Measurements from ENCODE around the gene TRHDE.

TRHDE gene

GRCh38 chr12:72323881-72324280, 51.7 kb downstream of the TRHDE start:
- no peak for DNase-seq

DNA sequence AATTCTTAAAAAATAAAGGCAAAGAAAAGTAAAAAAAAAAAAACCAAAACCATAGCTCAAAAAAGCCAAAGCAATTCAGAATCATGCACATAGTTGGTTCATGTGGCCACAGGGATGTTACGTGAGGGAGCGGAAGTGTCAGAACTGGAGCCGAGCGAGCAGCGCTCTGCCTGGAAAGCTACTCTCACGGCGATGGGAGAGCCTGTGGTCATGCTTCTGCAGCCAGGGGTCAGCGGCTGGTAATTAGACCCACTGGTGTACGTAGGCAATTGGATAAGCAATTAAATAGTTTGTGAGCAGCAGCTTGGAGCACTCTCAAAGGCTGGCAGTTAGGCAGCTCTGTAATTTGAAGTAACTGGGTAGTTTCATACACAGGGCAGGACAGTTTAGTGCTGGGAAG, 58.1 kb downstream of the TRHDE start:
- DNase-seq, result no peak

DNA sequence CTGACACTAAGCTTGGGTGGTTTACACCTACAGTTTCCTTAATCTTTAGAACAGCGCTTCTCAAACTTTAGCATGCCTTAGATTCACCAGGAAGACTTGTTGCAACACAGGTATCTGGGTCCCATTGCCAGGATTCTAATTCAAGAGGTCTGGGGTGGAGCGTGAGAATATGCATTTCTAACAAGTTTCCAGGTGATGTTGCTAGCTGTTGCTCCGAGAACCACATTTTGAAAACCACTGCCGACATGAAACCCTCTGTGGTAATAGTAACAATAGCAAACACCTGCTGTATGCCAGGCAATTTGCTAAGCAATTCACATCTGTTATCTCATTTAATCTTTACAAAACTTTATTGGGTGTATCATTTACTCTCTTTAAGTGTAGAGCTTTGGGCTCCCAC, 58.6 kb downstream of the TRHDE start:
- DNase-seq, result no peak

DNA sequence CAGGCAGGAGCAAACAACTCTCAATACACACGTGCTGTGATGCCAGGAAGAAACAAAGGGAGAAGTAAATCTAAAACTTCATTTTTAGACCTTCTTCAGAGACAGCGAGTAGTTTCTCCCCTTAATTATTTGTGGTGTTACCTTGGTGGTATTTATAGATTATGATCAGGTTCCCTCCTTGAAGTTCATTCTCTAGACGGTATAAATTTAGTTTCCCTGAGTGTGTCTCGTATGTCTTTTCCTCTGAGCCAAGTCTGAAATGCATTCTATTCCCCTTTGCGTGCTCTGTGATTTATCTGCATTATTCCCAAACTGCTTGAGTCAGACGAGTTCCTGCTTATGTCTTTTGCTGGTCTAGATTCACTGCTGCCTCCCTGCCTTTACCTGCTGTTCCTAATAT, 65.2 kb downstream of the TRHDE start:
- no peak for DNase-seq

DNA sequence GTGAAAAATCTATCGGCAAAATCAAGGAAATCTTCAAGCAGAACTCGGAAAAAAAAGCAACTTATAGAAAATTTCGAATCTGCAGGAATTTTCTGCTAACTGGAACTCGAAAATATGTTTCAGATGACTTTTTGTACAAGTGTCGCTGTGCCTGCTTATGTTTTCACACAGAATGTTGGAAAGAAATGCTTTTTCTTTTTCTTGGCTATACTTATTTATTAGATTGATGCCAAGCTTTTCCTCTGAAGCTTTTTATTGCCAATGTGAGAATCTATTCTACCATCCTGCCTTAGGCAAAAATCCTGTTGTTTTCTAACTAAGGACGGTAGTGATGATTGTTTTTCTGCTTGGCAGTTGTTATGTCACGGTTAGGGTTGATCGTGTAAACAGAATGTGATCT, 65.8 kb downstream of the TRHDE start:
- no peak for DNase-seq

GRCh38 chr12:72338437-72338836, 66.3 kb downstream of the TRHDE start:
- DNase-seq, result no peak

- DNase-seq, result peak; percentile 50
Observed at GRCh38 chr12:72346363-72346944, 74.3 kb downstream of the TRHDE start.

DNA sequence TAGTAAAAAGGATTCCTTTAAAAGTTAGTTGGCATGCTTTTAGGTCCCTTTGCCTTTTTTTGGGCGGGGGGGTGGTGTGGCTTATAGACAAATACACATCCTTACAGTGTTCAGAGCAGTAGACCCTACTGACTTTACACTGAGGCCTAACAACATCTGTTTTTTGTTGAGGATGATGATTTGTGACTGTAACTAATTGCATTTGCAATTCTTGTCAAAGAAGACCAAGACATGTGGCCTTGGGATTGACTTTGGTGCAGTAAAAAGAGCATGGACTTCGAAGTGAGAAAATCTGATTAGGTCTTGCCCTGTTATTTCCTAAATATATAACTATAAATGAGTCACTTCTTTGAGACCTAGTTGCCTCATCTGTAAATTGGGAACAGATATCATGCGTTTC, 77.3 kb downstream of the TRHDE start:
- DNase-seq, result no peak

DNA sequence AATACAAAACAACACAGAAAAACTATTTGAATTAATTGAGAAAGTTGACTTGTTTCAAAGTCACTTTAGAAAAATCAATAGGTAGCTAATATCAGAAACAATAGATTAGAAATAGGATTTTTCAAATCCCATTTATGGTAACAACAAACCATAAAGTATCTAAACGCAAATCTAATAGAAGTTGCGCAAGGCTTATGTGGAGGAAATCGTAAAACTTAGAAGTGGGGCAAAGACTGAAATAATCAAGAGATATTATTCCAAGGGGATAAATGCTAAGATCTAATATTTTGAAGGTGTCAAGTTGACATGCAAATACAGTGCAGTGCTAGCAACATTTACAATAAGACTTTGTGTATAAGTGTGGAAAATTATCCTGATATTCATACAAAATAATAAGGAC, 87.2 kb downstream of the TRHDE start:
- DNase-seq, result no peak

GRCh38 chr12:72365151-72365550, 93.0 kb downstream of the TRHDE start:
- no peak for DNase-seq

GRCh38 chr12:72366255-72366654, 94.1 kb downstream of the TRHDE start:
- DNase-seq, result no peak

DNA sequence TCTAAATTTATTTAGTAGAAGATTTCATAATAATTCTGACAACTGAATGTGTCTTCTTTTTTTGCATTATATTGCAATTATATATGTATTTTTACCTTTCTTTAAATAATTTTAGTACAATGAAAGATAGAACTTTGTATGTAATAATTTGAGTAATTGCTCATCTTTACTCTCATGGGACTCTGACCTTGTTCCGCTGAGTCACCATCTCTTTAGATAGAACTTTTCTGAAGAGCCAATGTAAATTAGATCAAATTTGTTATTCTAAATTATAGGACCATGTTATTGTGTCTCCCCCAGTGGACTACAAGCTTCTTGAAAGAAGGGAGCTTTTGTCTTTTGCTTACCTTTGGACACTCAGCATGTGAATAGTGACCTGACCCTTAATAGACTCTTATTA, 96.1 kb downstream of the TRHDE start:
- DNase-seq, result no peak

DNA sequence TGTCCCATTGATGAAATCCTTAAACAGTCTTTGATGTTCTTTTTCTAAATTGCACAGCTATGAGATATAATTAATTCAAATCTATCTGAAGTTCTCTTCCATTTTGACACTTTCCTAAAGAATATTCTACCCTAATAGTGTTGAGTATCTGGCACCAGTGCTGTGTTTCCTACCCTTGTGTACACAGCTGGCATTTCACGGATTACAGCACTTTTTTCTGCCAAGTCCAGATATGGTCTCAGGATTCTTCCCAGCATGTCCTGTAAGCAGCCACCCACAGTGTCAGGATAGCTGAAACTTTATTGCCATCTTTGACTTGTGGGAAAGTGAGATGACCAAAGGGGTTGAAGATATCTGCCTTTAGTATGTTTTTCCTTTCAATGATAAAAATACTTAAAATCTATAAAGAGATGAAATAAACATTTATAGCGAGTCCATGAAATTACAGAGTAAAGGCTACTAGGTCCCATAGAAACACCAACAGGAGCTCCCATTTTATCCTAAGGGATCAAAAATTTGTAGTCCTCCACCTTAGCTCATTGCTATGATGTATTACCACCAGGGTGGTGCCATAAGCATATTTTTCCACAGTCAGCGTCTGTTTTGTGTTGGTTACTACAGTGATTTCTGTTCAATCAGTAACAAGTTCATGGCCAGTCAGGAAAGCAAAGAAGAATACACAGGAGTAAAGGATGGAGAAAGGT, 96.7 kb downstream of the TRHDE start:
- DNase-seq, result no peak

- DNase-seq, result no peak
Observed at GRCh38 chr12:72369423-72369959, 97.3 kb downstream of the TRHDE start.

DNA sequence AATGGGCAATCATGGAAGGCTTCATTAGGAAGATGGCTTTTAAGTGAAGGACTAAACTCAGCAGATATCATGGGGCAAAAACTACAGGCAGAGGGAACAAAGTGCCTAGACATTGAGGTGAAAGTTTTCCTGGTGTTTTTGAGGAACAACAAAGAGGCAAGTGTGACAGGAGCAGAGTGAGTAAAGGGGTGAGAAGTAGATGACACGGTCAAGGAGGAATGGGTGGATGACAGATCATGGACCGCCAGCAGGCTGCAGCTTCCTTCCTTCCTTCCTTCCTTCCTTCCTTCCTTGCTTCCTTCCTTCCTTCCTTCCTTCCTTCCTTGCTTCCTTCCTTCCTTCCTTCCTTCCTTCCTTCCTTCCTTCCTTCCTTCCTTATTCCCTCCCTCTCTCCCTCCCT, 108.3 kb downstream of the TRHDE start:
- no peak for DNase-seq

DNA sequence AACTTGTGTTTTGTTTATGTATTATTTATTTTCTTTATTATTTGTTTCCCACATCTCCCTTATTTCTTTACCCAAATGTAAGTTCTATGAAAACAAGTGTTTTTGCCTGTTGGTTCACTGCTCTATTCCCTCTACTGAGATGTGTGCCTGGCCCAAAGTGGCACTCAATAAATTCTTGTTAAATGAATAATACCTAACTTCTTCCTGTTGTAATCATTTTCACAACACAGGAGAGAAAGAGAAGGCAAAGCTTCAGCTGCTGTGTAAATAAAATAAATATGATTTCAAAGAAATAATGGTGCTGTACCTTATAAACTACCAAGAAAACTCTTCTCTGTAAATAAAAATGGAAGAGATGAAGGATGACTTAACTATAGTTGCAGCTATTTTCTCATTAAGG, 116.2 kb downstream of the TRHDE start:
- DNase-seq, result no peak

- no peak for DNase-seq
Observed at GRCh38 chr12:72390146-72390545, 118.0 kb downstream of the TRHDE start.

DNA sequence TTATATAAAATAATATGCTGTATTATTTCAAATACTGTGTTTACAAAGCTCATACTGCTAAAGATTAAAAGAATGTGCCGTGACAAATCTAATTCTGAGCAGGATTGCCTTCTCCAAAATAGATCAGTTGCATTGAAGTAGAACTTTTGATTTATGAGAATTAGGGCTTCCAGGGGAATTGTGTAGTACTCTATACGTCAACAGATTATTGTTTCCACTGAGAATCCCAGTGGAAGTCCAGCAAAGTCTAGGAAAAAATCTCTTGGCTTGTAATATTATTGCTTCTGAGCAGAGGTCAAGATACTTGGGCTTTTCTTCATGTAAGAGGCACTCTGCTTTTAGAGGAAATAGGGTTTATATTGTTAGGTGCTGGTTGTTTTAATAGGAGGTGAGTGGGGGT, 133.9 kb downstream of the TRHDE start:
- no peak for DNase-seq

- no peak for DNase-seq
Observed at GRCh38 chr12:72432037-72432604, 160.0 kb downstream of the TRHDE start.

DNA sequence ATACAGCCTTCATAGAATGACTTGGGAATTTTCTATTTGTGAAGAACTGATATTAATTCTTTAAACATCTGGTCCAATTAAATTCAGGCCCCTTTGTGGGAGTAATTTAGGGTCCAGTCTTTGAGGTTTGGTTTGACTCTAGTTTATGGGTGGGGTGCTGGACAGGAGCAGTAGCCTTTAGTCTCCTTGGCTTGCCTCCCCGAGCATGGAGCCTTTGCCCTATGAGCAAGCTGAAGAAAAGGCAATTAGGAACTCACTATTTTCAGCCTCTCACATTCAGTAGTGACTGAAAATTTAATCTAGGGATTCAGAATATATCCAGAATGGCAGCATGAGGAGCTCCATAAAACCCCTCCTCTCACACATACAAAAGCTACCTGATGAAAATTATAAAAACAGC, 161.1 kb downstream of the TRHDE start:
- DNase-seq, result no peak

DNA sequence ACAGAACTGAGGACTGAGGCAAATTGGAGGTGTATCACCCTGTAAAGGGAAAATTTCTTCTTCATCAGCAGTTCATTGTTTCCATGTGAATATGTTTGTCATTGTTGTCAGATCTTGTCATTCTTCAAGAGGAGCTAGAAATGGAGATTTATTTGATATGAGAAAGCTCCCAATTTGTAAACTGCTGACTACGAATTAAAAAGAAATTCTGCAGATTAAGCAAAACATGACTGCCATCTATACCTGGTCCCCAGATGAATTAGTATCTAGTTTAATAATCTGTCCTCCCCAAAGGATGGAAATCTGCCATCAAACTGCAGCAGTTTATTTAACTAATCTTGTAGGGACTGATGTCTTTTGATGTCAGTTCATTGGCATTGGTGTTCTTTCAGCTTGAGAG, 162.8 kb downstream of the TRHDE start:
- DNase-seq, result no peak

DNA sequence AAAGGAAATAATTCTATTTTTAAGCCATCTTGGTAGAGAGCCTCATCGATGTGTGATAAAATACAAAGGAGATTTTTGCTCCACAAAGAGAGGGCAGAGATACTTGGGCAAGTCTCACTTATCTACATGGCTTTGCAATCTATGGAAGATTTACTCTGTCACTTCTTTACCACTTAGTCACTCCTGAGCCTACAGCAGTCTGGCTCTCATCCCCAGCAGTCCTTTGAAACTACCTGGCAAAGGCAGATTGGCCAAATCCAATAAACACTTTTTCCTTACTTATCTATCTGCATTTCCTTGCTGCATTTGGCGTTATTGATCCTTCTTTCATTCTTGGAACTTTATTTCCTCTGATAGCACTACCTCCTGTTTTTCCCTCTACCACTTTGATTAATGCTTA, 170.0 kb downstream of the TRHDE start:
- DNase-seq, result no peak

GRCh38 chr12:72444125-72444524, 172.0 kb downstream of the TRHDE start:
- no peak for DNase-seq

GRCh38 chr12:72444566-72444965, 172.4 kb downstream of the TRHDE start:
- DNase-seq, result no peak

- no peak for DNase-seq
Observed at GRCh38 chr12:72448089-72448488, 175.9 kb downstream of the TRHDE start.

Measured in inflammatory macrophage treated with lipopolysaccharide for 4 hours (primary cell).